ENCODE data around the gene UIMC1. TPM values are rescaled to one million over a fixed set of nuclear protein-coding genes. Genes with fewer than 3 reads are reported as not detected.
"Not testable (repeated sequence)": the region's sequence is repeated elsewhere in the genome, so short reads cannot be mapped to it uniquely, and the experiment has no call there.

Gene UIMC1
- total RNA-seq, 1 donor from 2014 or later = 61.5 TPM

DNA sequence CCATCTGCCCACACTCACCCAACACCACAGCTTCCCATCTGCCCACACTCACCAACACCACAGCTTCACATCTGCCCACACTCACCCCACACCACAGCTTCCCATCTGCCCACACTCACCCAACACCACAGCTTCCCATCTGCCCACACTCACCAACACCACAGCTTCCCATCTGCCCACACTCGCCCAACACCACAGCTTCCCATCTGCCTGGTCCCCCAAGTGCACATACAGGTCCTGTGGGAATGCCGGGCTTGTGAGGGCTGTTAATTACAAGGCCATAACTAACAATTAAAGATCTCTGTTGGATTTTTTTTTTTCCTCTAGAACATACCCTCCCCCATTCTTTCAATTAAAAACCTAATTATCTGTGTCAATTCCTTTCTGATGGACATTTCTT is 133.6 kb downstream of the UIMC1 start:
- DNase-seq (ENCODE audit: low read depth in 2 of 2) = not testable (repeated sequence)

DNA sequence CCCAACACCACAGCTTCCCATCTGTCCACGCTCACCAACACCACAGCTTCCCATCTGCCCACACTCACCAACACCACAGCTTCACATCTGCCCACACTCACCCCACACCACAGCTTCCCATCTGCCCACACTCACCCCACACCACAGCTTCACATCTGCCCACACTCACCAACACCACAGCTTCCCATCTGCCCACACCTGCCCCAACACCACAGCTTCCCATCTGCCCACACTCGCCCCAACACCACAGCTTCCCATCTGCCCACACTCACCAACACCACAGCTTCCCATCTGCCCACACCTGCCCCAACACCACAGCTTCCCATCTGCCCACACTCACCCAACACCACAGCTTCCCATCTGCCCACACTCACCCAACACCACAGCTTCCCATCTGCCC is 134.0 kb downstream of the UIMC1 start:
- not testable (repeated sequence) for DNase-seq (ENCODE audit: low read depth in 2 of 2)

DNA sequence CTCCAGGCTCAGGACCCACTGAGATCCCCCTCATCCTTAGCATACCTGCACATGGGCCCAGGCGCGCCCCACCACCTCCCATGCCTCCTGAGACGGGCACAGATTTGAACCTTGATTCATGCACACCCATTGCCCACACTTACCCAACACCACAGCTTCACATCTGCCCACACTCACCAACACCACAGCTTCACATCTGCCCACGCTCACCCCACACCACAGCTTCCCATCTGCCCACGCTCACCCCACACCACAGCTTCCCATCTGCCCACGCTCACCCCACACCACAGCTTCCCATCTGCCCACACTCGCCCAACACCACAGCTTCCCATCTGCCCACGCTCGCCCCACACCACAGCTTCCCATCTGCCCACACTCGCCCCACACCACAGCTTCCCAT is 135.9 kb downstream of the UIMC1 start:
- DNase-seq (ENCODE audit: low read depth in 2 of 2) = not testable (repeated sequence)

DNA sequence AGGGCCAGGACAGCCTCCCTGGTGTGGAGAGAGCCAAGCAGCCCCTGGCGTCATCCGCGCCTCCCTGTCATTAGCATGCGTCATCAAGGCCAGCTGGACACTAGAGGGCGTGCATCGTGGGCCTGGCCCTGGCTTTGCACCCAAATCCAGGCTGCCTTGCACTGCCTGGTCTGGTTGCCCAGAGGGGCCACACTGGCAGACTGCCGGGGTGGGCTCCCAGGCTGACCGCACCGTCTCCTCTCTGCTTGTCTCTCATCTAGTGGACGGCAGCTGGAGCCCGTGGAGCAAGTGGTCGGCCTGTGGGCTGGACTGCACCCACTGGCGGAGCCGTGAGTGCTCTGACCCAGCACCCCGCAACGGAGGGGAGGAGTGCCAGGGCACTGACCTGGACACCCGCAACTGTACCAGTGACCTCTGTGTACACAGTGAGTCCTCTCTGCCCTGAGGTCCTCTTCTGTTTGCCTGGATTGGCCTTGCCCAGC is 136.4 kb downstream of the UIMC1 start:
- DNase-seq (ENCODE audit: low read depth in 2 of 2) = peak; percentile 58 to 61

DNA sequence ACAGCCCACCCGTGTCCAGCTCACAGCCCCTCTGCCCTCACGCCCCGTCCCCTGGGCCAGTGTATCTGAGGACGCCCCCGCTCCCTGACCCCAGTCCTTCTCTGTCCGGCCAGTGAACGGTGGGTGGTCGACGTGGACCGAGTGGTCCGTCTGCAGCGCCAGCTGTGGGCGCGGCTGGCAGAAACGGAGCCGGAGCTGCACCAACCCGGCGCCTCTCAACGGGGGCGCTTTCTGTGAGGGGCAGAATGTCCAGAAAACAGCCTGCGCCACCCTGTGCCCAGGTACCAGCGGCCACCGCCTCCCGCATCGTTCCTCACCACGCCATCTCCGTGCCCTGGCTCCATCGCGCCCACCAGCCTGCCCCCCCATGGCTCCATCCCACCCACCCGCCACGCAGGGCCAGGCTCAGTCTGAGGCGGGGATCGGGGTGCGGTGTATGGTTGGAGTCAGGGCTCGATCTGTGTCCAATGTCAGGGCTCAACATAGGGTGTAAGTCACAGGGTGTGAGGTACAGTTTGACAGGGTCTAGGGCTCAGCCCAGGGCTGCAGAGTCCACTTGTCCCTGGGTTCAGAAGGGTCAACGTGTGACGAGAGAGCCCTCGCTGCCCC is 137.0 kb downstream of the UIMC1 start:
- DNase-seq (ENCODE audit: low read depth in 2 of 2) = no peak

DNA sequence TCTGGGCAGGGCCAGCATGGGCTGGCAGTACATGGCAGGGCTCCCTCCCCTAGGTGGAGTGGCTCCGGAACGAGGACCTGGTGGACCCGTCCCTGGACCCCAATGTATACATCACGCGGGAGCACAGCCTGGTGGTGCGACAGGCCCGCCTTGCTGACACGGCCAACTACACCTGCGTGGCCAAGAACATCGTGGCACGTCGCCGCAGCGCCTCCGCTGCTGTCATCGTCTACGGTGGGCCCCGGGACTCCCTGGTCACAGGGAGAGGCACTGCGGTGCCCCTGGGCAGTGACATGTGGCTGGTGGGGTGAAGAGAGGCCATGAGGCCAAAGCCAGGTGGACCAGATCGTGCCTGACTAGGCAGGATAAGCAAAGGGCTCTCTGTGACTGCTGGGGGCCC is 137.8 kb downstream of the UIMC1 start:
- DNase-seq (ENCODE audit: low read depth in 2 of 2) = no peak

DNA sequence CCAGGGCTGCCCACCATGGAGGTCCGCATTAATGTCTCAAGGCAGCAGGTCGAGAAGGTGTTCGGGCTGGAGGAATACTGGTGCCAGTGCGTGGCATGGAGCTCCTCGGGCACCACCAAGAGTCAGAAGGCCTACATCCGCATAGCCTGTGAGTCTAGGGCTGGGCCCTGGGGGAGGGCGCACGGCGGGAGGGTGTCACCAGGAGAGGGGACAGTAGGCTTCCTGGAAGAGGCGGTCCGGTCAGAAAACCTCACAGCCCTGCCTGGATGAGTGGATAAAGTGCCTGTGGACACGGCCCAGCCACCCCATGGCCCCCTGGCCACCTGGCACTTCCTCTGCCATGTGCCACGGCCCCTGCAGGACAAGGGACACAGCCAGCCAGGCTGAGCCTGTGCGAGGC is 138.5 kb downstream of the UIMC1 start:
- DNase-seq (ENCODE audit: low read depth in 2 of 2) = no peak

DNA sequence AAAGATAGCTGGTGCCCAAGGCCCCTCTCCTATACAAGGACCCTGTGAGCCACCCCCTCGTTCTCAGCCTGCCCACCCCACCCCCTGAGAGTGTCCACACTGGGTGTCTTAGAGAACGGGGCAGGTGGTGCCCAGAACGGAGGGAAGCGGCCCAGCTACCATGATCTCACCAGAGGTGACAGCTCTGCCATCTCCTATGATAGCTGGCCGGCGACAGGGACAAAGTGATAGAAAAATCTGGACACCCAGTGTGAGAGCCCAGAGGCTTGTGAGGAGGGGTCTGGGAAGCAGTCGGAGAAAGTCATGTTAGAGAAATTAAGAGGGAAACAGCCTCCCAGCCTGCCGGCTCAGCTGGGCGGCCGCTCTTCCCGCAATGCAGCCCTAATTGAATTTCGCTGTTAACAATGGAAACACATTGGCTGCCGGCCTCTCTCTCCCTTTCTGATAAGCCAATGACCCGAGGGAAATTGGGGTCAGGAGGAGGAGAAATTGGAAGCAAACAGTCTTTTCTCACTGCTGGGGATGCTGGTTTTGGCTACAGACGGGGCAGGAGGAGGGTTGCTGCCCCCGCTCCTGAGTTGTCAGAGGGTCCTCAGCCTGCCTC is 139.8 kb downstream of the UIMC1 start:
- DNase-seq (ENCODE audit: low read depth in 2 of 2) = no peak

DNA sequence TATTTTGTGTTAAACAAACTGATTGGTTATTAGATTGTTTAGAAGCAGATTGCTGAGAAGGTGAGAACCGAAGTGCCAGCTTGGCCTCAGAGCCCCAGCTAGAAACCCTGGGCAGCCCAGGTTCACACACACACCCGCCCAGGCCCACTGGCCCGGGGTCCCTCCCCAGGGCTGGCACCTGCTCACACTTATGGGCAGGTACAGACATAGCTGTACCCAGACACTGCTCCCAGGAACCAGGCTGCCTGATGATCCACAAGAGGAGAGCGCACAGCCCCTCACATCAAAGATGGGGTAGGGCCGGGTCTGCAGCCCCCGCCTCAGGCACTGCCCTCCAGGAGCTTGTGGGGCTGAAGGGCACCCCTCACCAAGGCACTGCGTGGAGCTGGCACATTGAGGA is 140.6 kb downstream of the UIMC1 start:
- no peak for DNase-seq (ENCODE audit: low read depth in 2 of 2)

DNA sequence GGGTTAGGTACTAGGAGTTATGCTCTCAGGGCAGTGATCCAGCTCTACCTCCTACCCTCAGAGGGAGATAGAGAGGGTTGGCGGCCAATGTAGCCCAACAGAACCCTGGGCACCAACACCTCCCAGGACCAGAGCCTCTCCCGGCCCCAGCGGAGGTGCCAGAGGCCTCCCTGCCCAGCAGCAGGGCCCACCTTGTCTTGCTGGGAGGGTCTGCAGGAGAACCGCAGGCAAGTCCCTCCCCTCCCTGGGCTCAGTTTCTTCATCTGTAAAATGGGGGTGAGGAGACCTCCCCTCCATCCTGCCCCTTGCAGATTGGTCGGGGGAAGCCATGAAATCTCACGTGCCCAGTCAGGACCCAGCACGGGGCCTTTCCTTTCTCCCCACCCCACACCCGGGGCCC is 141.8 kb downstream of the UIMC1 start:
- DNase-seq (ENCODE audit: low read depth in 2 of 2) = no peak

DNA sequence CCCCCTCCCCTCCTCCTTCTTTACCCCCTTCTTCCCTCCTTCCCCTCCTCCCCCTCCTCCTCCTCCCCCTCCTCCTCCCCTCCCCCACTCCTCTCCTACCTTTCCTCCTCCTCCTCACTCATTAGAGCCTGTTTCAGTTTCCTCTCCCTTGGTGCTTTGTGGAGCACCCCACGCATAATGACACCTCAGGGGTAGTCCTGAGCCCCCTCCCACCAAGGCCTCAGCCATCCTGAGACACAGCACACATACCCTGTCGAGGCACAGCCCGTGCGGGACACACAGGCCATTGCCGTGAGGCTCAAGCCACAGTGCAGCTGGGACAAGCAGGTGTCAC is 142.8 kb downstream of the UIMC1 start:
- DNase-seq (ENCODE audit: low read depth in 2 of 2) = no peak

DNA sequence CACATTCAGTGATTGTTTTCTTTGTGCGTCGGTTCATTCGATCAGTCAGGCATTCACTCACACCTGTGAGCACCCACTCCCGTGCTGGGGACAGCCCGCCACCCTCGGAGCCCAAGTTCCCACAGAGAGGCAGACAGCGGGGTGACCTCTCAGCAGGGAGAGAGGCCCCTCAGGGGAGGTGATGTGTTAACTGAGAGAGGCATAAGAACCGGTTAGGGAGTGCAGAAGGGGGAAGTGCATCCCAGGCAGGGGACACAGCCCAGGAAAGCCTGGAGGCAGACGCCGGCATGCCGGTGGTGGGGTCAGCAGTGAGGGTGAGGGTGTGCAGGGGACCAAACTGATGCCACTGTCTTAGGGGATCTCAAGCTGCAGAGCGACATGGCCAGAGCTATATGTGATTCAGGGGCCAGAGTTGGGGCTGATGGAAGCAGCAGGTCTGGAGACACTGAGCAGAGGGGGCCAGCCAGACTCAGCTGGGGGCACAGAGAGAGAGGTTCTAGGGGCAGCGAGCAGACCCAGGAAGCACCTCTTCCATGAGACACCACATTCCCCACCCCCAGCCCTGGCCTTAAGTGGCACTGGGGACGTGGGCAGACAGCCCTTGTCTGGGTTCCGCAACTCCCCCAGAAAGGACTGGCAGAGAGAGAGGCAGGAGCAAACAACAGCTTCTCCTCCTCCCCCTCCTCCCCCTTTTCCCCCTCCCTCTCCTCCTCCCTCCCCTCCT is 143.4 kb downstream of the UIMC1 start:
- no peak for DNase-seq (ENCODE audit: low read depth in 2 of 2)

DNA sequence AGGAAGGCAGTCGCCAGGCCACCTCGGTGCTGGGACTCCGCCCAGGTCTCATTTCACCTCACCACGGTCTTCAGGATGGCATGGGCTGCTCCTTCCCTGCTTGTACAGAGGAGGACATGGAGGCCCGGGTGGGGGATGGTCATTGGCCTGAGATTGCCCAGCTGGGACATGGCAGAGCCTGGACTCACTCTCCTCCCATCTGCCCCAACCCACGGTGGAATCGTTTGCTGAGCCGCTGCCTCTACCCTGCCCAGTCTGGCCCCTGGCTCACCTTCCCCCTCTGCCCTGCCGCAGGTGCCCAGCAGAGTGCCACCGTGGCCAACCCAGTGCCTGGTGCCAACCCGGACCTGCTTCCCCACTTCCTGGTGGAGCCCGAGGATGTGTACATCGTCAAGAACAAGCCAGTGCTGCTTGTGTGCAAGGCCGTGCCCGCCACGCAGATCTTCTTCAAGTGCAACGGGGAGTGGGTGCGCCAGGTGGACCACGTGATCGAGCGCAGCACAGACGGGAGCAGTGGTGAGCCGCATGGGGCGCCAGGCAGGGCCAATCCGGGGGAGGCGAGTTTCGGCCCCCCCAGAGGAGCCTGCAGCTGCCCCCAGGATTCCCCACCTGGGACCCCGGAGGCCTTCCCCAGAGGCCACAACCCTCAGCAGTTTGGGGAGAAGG is 144.1 kb downstream of the UIMC1 start:
- no peak for DNase-seq (ENCODE audit: low read depth in 2 of 2)

DNA sequence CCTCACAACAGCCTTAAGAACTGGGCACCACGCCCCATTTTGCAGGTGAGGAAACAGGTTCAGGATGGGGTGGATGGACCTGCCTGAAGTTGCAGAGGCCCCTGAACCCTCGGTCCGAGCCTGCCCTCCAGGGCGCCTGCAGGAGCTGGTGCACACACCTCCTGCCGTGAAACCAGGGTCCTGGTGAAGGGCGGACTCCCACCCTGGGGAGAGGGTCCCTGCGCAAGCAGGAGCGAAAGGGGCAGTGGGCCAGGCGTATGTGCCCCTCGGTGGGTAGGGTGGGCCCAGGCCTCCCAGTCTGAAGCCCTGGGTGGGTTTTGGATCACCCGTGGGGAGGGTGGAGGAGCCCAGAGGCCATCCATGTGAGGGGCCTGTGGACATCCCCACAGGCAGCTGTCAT is 145.3 kb downstream of the UIMC1 start:
- DNase-seq (ENCODE audit: low read depth in 2 of 2) = no peak

DNA sequence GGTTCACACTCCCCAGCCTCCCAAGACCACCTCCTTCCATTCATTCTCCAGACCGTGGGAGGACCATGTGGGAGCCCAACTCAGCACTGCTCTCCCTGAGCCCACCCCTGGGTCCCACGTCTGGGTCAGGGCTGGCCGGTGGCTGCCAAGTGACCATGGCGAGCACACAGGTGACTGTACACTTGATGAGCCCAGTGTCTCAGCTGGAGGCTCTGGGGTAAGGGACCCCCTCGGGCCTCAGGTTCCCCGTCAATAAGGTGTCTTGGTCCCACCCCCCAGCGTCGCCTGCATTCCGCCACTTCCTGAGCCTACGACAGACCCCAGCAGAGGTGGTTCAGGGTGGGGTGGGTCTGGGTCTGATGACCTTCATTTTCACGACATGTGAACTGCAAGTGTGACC is 146.2 kb downstream of the UIMC1 start:
- no peak for DNase-seq (ENCODE audit: low read depth in 2 of 2)

DNA sequence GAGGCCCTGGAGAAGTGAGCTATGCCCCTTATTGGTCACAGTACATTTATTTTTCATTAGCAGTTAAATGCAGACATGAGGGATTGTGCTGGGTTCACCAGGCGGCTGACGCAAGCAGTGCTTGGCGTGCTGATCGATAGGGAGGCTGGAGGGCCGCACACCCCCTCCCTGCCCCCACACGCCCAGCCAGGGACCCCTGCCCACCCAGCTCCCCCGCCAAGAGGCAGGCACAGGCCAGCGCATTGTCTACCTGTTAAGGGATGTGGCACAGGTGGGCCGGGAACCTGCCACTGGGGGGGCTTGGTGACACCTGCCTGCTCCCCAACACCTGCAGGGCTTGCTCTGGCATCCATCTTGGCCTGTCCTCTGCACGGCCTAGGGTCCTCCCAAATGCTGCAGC is 146.7 kb downstream of the UIMC1 start:
- DNase-seq (ENCODE audit: low read depth in 2 of 2) = no peak

DNA sequence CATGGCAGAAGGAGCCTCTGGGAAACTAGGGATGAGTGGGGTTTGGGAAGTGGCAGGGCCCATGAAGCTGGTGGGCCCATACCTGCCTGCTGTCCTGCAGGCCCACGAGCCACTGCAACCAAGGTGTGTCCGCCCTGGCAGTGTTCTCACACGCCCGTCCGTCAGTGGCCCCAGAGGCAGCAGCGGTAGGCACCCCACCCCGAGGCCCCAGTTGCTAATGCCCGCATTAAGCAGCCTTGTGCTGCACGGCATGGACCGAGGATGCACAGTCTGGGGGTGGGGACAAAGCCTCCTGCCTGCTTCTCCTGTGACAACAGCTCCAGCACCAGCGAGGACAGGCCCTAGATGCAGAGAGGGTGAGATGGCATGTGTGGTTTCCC is 148.7 kb downstream of the UIMC1 start:
- DNase-seq (ENCODE audit: low read depth in 2 of 2) = no peak

DNA sequence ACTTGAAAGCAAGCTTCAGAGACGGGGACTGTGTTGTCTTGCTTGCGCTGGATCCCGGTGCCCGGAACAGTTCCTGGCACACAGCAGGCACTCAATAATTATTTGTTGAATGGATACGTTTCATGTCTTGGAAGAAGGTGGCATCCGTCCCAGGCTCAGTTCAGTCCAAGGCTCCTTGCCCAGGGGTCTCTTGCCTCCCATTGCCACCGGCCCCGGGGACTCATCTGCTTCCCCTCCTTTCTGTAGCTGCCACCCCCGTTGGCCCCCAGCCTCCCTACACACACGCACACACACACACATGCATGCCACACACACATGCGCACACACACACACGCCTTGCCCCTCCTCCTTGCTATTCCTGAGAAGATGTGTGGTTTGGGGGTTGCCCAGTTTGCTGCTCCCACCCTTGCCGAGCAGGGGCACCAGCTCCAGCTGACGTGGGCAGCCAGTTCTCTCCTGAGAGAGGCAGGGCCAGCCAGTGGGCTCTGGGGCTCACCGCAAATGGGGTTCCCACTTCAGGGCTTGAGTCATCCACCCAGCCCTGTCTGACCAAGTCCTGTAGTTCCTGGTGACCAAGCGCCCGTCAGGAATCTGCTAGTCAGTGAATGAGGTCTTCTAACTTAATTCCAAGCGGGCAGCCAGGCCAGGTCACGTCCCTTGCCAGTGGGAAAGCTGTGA is 149.2 kb downstream of the UIMC1 start:
- DNase-seq (ENCODE audit: low read depth in 2 of 2) = no peak

DNA sequence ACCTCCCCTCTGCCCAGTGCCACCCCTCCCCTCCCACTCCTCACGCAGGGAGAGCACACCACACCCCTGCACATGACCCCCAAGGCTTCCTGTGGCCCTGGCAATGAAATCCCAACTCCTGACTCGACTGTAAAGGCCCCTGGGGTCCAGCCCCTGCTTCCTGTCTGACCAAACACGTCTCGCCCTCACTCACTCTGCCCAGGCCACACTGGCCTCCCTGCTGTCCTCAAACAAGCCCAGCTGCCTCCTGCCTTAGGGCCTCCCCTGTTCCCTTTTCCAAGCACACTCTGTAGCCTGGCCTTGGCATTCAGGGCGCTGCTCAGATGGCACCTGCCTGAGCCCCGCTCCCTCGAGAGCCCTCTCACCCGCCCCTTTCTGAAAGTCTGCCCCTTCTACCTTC is 149.8 kb downstream of the UIMC1 start:
- DNase-seq (ENCODE audit: low read depth in 2 of 2) = no peak

DNA sequence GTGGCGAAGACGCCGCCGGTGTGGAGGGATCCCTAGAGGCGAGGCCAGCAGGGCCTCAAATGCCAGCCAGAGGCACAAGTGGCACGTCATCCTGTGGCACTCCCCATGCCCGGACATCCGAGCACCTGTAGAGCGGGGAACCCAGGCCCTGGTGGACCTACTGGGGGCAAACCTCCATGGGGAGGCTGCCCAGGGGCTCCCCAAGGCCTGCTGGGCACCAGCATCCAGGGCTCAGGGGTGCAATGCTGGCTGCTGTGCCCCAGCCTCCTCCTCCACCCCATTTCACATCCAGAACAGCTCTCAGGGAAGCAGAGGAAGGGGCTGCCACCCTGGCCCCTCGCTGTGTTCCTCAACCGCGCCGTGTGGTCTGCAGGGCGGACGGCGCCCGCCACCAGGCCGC is 151.0 kb downstream of the UIMC1 start:
- no peak for DNase-seq (ENCODE audit: low read depth in 2 of 2)

Data from lung microvascular endothelial cell (primary cell).